Astrocyte of the spinal cord (primary cell): ENCODE data around the gene MKNK1.

Experiments used
- DNase-seq: peaks from one replicate; pipeline ENCODE4 v3.0.0; 2011; ENCODE audit warnings: low read depth, low spot score
- H3K4me3 ChIP-seq: 2 replicates; pipeline ENCODE4 v1.5.1; 2011; ENCODE audit warnings: low read depth, mild to moderate bottlenecking, low read length, moderate library complexity
- in situ Hi-C: cut with HindIII; loops from 2 replicates; pipeline ENCODE4 v1.10.0; 2017; ENCODE audit warnings: low sequenced_read_pairs
- TF ChIP-seq, protein P1 (sequence below): IDR thresholded peaks from 2 replicates; pipeline ENCODE4 v1.5.1; 2012; ENCODE audit warnings: low read depth, mild to moderate bottlenecking, low read length, inconsistent platforms

The MKNK1 gene

DNA sequence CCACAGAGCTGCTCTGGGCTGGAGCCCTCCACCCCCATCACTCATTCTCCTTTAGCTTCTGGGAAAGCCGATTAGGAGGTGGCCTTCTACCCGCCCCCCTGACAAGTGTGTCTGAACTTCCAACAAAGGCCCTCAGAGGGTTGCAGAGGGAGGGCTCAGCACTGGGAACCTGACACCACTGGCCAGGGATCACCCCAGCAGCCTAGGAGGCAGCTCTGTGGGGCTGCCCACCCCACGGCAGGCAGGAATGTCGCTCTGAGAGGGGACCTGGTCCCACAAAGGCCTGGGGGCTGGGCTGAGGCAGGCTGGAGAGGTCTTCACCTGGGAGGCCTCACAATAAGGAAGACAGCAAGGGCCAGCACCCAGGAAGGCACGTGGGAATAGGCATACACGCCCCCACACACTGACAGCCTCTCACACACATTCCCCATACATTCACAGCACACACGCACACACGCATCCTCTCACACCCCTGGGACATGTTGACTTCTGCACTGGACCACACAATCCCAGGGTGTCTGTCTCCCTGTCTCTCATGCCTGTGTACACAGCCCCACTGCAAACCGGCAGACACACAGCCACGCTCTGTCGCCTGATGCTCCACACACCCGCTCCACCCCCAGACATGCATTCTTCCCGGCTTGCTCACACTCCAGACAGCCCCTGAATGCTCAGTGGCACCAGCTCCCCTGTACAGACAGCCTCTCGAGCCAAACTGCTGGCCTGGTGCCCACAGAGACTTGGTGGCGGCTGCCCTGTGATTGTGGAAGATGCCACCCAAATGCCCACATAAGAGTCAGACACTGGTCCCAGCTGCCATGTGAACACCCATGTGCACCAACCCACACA is 83.8 kb downstream of the MKNK1 start:
- TF ChIP-seq, protein P1, sequence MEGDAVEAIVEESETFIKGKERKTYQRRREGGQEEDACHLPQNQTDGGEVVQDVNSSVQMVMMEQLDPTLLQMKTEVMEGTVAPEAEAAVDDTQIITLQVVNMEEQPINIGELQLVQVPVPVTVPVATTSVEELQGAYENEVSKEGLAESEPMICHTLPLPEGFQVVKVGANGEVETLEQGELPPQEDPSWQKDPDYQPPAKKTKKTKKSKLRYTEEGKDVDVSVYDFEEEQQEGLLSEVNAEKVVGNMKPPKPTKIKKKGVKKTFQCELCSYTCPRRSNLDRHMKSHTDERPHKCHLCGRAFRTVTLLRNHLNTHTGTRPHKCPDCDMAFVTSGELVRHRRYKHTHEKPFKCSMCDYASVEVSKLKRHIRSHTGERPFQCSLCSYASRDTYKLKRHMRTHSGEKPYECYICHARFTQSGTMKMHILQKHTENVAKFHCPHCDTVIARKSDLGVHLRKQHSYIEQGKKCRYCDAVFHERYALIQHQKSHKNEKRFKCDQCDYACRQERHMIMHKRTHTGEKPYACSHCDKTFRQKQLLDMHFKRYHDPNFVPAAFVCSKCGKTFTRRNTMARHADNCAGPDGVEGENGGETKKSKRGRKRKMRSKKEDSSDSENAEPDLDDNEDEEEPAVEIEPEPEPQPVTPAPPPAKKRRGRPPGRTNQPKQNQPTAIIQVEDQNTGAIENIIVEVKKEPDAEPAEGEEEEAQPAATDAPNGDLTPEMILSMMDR = no peak
- DNase-seq = peak; percentile 69

DNA sequence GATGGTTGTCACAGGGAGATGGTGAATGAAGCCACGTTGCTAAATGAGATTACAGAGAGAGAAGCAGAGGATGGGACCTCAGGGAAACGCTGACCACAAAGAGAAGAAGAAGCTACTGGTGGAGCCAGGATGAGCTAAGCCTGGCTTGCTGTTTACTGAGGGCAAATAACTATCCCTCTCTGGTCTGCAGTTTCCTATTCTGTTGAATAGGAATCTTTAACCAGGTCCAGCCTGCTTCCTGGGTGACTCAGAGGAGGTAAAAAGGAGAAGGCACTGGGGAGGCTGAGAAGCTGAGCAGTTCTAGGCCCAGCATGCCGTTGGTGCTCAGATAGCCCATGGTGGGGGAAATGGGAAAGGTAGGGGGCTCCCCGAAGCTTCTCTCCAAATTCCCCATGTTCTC is 84.9 kb downstream of the MKNK1 start:
- TF ChIP-seq, protein P1 = no peak
- no peak overlapping the region for H3K4me3 ChIP-seq
- DNase-seq = no peak
- in situ Hi-C loops = no loop called here

More for the DNA sequence above, 83.8 kb downstream of the MKNK1 start:
- no peak overlapping the region for H3K4me3 ChIP-seq
- in situ Hi-C loops = no loop called here

DNA sequence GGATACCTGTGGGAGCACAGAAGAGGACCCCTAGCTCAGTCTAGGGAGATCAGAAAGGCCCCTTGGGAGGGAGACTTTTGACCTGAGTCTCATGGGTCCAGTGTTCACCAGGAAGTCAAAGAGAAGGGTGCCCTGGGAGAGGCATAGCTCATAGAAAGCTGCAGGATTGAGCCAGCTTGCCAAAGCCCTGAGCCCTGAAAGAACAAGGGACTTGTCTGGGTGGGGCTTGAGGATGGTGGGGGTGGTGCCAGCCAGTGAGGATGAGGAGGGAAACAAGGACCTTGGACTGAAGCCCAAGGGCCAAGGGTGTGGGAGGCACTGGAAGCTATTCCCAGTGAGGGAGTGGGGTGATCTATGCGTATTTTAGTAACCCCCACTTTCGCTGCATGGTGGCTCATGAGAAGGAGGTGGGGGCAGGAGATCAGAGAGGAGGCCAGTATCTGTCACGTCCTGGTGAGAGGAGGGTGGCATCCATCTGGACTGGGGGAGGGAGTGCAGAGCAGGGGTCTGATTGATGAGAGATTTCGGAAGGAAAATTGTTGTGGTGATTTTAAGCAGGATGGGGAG is 86.1 kb downstream of the MKNK1 start:
- in situ Hi-C loops = no loop called here
- no peak for DNase-seq
- no peak overlapping the region for H3K4me3 ChIP-seq
- TF ChIP-seq, protein P1 = no peak

DNA sequence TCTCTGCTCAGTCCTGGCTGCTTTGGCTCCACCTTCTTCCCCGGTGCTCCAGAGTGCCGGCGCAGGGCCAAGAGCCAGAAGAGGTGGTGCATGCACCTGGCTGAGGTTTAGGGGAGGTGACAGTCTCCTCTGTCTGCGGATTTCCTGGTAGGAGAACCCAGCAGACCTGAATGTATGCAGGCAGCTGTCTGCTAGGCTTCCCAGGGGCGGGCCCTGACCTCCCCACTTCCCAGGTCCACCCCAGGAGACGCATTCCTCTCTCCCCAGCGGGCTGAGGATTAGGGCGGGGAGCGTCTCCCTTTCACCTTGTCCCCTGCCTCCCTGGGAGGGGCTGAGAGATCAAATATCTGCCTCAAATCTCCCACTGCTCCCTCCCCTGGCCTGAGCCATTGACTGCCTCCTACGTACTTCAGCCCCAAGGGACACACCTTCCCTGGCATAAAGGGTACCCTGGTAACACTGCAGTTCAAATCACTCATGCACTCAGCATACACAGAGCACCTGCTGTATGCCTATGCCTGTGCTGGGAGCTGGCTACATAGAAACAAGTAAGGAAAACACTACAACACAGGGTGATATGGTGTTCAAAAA is 87.0 kb downstream of the MKNK1 start:
- H3K4me3 ChIP-seq = no peak overlapping the region

DNA sequence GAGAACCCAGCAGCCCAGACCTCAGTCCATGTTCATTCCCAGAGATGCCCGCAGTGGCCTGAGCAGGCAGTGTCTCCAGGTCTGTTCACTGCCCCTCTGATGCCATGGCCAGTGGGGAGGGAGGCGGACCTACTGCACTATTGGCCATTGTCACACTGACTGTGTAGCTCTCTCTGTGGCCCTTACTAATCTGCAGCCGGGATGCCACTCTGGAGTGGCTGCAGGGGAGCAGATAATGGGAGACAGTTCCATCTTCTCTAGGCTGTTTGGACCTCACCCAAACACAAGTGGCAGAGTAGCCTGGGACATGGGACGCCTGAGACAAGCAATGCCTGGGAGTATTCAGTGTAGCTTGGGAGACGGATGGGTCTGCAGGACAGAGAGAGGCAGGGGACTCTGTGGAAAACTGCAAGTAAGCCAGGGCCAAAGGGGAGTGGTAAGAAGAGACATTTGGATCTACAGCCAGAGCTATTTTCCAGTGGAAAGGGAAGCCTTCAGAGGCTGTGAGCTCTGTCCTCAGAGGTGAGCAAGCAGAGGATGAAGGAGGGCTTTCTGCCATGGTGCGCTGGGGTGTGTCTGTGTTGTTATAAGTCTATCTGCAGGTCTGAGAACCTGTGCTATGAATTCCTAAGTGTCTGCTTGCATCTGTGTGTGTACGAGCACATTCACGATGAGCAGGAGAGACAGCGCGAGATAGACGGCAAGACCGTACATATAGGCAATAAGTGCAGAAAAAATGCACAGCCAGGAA is 87.7 kb downstream of the MKNK1 start:
- in situ Hi-C loops = no loop called here
- H3K4me3 ChIP-seq = no peak overlapping the region
- no peak for DNase-seq
- TF ChIP-seq, protein P1 = no peak

More for the DNA sequence above, 87.0 kb downstream of the MKNK1 start:
- in situ Hi-C loops = no loop called here
- no peak for DNase-seq
- TF ChIP-seq, protein P1 = no peak

DNA sequence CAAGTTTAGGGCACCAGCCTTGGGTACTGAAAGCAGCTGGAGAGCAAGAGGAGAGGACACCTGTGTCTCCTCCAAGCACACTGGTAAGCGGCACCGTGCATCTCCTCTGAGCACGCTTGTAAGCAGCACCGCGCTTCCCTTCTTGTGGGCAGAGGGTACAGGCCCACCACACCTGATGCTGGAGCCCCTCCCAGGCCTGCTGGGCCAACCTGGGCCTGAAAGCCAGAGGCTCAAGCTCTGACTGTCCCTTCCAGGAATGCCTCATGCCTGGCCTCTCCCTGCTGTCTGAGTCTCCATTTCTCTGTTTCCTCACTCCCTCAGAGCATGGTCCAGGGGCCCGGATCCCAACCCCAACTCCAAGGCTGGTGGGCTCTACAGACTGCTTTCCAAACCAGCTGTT is 88.5 kb downstream of the MKNK1 start:
- DNase-seq = no peak
- H3K4me3 ChIP-seq = no peak overlapping the region
- TF ChIP-seq, protein P1 = no peak
- in situ Hi-C loops = no loop called here
